GM23248 (cell line): Measurements from ENCODE around the gene ZNF25.

Experiments used
- EZH2 ChIP-seq: fragments of 200-600 bp; sonication (generic); IDR thresholded peaks from 2 replicates; pipeline ENCODE4 v1.6.1; 2018; ENCODE audit warnings: antibody characterized with exemption, mild to moderate bottlenecking; ENCODE audit not compliant: insufficient read depth, poor library complexity, severe bottlenecking
- EZH2phosphoT487 ChIP-seq: fragments of 200-600 bp; sonication (generic); IDR thresholded peaks from 2 replicates; pipeline ENCODE4 v1.6.1; 2018; ENCODE audit warnings: antibody characterized with exemption, moderate library complexity, mild to moderate bottlenecking, low read depth; ENCODE audit not compliant: insufficient read depth

- TF ChIP-seq EZH2phosphoT487 (no peak), EZH2 (no peak)
Measured at GRCh38 chr10:37965006-37965405, 11.4 kb downstream of the ZNF25 start.
